Measurements from ENCODE around the gene PLEKHA1.

DNA sequence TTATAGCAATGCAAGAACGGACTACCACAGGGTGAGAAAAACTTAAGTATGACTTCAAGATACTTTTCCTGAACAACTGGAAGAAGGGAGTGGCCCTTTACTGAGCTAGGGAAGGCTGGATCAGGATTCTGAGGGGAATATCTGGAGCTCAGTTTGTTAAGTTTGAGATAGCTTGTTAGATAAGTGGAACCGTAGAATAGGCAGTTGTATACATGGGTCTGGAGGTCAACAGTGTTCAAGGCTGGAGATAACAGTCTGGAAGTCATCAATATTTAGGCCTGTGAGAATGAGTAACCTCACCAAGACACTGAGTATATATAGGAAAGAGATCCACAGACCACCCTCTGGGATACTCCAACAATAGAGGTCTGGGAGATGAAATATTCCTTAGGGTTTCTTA, 7.2 kb downstream of the PLEKHA1 start:
- TF ChIP-seq FOXP2 (optimal IDR thresholded peaks at IDR 0.05; ENCODE audit: control extremely low read depth, extremely low read length, insufficient read depth) (no peak), POLR2AphosphoS5 (IDR thresholded peaks at IDR 0.05; ENCODE audit: borderline replicate concordance, low read depth, low read length) (no peak)

Data from SK-N-MC (cell line).